ENCODE data around the gene PKD1L1.

PKD1L1 gene

GRCh38 chr7:47772492-47772891, 175.8 kb downstream of the PKD1L1 start:
- DNase-seq (ENCODE audit: low read depth), result no peak
- TF ChIP-seq CTCF (IDR thresholded peaks at IDR 0.05; ENCODE audit: control insufficient read depth, insufficient read depth, low read depth, low read length, missing control alignments), result no peak
- no peak overlapping the region for H3K4me3 ChIP-seq (ENCODE audit: control insufficient read depth, low read depth, low read length)

GRCh38 chr7:47771990-47772360, 176.3 kb downstream of the PKD1L1 start:
- TF ChIP-seq CTCF (IDR thresholded peaks at IDR 0.05; ENCODE audit: control insufficient read depth, insufficient read depth, low read depth, low read length, missing control alignments), result no peak
- DNase-seq (ENCODE audit: low read depth), result no peak
- H3K4me3 ChIP-seq (ENCODE audit: control insufficient read depth, low read depth, low read length), result no peak overlapping the region

- TF ChIP-seq CTCF (IDR thresholded peaks at IDR 0.05; ENCODE audit: control insufficient read depth, insufficient read depth, low read depth, low read length, missing control alignments), result peak; percentile 23
- DNase-seq (ENCODE audit: low read depth), result no peak
Measured at GRCh38 chr7:47771336-47771989, 176.8 kb downstream of the PKD1L1 start.

GRCh38 chr7:47766126-47766525, 182.1 kb downstream of the PKD1L1 start:
- no peak overlapping the region for H3K4me3 ChIP-seq (ENCODE audit: control insufficient read depth, low read depth, low read length)
- no peak for TF ChIP-seq CTCF (IDR thresholded peaks at IDR 0.05; ENCODE audit: control insufficient read depth, insufficient read depth, low read depth, low read length, missing control alignments)
- no peak for DNase-seq (ENCODE audit: low read depth)

More at GRCh38 chr7:47771336-47771989, 176.8 kb downstream of the PKD1L1 start:
- H3K4me3 ChIP-seq (ENCODE audit: control insufficient read depth, low read depth, low read length), result no peak overlapping the region

- DNase-seq (ENCODE audit: low read depth), result no peak
- no peak for TF ChIP-seq CTCF (IDR thresholded peaks at IDR 0.05; ENCODE audit: control insufficient read depth, insufficient read depth, low read depth, low read length, missing control alignments)
- H3K4me3 ChIP-seq (ENCODE audit: control insufficient read depth, low read depth, low read length), result no peak overlapping the region
Measured at GRCh38 chr7:47765373-47765979, 182.8 kb downstream of the PKD1L1 start.

- no peak overlapping the region for H3K4me3 ChIP-seq (ENCODE audit: control insufficient read depth, low read depth, low read length)
- DNase-seq (ENCODE audit: low read depth), result no peak
- TF ChIP-seq CTCF (IDR thresholded peaks at IDR 0.05; ENCODE audit: control insufficient read depth, insufficient read depth, low read depth, low read length, missing control alignments), result no peak
Measured at GRCh38 chr7:47764746-47765145, 183.5 kb downstream of the PKD1L1 start.

Data from AG09309 (cell line).